ENCODE measurements around the gene NRM.
"Not testable (repeated sequence)": the region's sequence is repeated elsewhere in the genome, so short reads cannot be mapped to it uniquely, and the experiment has no call there.

The NRM gene

GRCh38 chr6:30725713-30726505, 35.1 kb upstream of the NRM start:
- 83 to 84% methylated on average over 3 of the region's 3 CpGs for WGBS, 2 experiments
- H3K4me1 ChIP-seq (ENCODE audit: control insufficient read depth, insufficient read depth, low read length) = peaks cover 12% of the 10 kb centered on the region
- H3K27me3 ChIP-seq (ENCODE audit: control insufficient read depth, insufficient read depth, low read length, poor library complexity, severe bottlenecking) = no peaks in the 10 kb centered on the region
- no peaks in the 10 kb centered on the region for H3K9me3 ChIP-seq (ENCODE audit: control insufficient read depth, low read length)
- peak overlapping the region; percentile 44 for H3K27ac ChIP-seq (ENCODE audit: insufficient read depth, low read depth, low read length, poor library complexity, severe bottlenecking)
- H3K36me3 ChIP-seq (ENCODE audit: control insufficient read depth, insufficient read depth, low read length) = peaks cover 38% of the 10 kb centered on the region
- no peak overlapping the region for H3K4me3 ChIP-seq (ENCODE audit: insufficient read depth, low read depth, low read length)

- Histone ChIP-seq H3K27ac (ENCODE audit: insufficient read depth, low read depth, low read length, poor library complexity, severe bottlenecking) (no peak overlapping the region), H3K9me3 (ENCODE audit: control insufficient read depth, low read length) (no peaks in the 10 kb centered on the region), H3K27me3 (ENCODE audit: control insufficient read depth, insufficient read depth, low read length, poor library complexity, severe bottlenecking) (no peaks in the 10 kb centered on the region), H3K4me3 (ENCODE audit: insufficient read depth, low read depth, low read length) (no peak overlapping the region), H3K36me3 (ENCODE audit: control insufficient read depth, insufficient read depth, low read length) (peaks cover 35% of the 10 kb centered on the region), H3K4me1 (ENCODE audit: control insufficient read depth, insufficient read depth, low read length) (peaks cover 12% of the 10 kb centered on the region)
- 86 to 89% methylated on average over 6 of the region's 6 CpGs for WGBS, 2 experiments
Observed at GRCh38 chr6:30724906-30725667, 34.3 kb upstream of the NRM start.

DNA sequence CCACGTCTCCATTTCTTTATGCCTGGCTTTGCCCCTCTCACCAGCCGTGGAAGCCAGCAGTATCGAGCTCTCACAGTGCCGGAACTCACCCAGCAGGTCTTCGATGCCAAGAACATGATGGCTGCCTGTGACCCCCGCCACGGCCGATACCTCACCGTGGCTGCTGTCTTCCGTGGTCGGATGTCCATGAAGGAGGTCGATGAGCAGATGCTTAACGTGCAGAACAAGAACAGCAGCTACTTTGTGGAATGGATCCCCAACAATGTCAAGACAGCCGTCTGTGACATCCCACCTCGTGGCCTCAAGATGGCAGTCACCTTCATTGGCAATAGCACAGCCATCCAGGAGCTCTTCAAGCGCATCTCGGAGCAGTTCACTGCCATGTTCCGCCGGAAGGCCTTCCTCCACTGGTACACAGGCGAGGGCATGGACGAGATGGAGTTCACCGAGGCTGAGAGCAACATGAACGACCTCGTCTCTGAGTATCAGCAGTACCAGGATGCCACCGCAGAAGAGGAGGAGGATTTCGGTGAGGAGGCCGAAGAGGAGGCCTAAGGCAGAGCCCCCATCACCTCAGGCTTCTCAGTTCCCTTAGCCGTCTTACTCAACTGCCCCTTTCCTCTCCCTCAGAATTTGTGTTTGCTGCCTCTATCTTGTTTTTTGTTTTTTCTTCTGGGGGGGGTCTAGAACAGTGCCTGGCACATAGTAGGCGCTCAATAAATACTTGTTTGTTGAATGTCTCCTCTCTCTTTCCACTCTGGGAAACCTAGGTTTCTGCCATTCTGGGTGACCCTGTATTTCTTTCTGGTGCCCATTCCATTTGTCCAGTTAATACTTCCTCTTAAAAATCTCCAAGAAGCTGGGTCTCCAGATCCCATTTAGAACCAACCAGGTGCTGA, 33.3 kb upstream of the NRM start:
- Histone ChIP-seq H3K4me1 (ENCODE audit: control insufficient read depth, insufficient read depth, low read length) (peaks cover 14% of the 10 kb centered on the region), H3K36me3 (ENCODE audit: control insufficient read depth, insufficient read depth, low read length) (peaks cover 25% of the 10 kb centered on the region)
- not testable (repeated sequence) for H3K27ac ChIP-seq (ENCODE audit: insufficient read depth, low read depth, low read length, poor library complexity, severe bottlenecking); H3K27me3 ChIP-seq (ENCODE audit: control insufficient read depth, insufficient read depth, low read length, poor library complexity, severe bottlenecking); H3K9me3 ChIP-seq (ENCODE audit: control insufficient read depth, low read length); H3K4me3 ChIP-seq (ENCODE audit: insufficient read depth, low read depth, low read length)
- WGBS, 2 experiments = 95% methylated on average over 29 of the region's 29 CpGs

DNA sequence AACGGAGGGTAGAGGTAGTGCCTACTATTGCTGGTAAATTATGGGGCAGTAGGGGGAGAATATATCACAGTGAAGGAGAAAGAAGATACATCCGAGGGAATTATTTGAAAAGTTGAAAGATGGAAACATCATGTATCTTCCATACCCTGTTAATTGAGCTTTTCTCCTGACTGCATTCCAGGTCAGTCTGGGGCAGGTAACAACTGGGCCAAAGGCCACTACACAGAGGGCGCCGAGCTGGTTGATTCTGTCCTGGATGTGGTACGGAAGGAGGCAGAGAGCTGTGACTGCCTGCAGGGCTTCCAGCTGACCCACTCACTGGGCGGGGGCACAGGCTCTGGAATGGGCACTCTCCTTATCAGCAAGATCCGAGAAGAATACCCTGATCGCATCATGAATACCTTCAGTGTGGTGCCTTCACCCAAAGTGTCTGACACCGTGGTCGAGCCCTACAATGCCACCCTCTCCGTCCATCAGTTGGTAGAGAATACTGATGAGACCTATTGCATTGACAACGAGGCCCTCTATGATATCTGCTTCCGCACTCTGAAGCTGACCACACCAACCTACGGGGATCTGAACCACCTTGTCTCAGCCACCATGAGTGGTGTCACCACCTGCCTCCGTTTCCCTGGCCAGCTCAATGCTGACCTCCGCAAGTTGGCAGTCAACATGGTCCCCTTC, 32.5 kb upstream of the NRM start:
- H3K36me3 ChIP-seq (ENCODE audit: control insufficient read depth, insufficient read depth, low read length) = peaks cover 25% of the 10 kb centered on the region

GRCh38 chr6:30722280-30723112, 31.7 kb upstream of the NRM start:
- Histone ChIP-seq H3K36me3 (ENCODE audit: control insufficient read depth, insufficient read depth, low read length) (peaks cover 25% of the 10 kb centered on the region), H3K4me1 (ENCODE audit: control insufficient read depth, insufficient read depth, low read length) (peaks cover 20% of the 10 kb centered on the region), H3K27ac (ENCODE audit: insufficient read depth, low read depth, low read length, poor library complexity, severe bottlenecking) (peak overlapping the region; percentile 22), H3K27me3 (ENCODE audit: control insufficient read depth, insufficient read depth, low read length, poor library complexity, severe bottlenecking) (no peaks in the 10 kb centered on the region), H3K9me3 (ENCODE audit: control insufficient read depth, low read length) (no peaks in the 10 kb centered on the region), H3K4me3 (ENCODE audit: insufficient read depth, low read depth, low read length) (peak overlapping the region; percentile 100)
- WGBS, 2 experiments = 23 to 26% methylated on average over 27 of the region's 27 CpGs

More for the DNA sequence above, 32.5 kb upstream of the NRM start:
- Histone ChIP-seq H3K27ac (ENCODE audit: insufficient read depth, low read depth, low read length, poor library complexity, severe bottlenecking) (peak overlapping the region; percentile 22), H3K4me1 (ENCODE audit: control insufficient read depth, insufficient read depth, low read length) (peaks cover 19% of the 10 kb centered on the region), H3K4me3 (ENCODE audit: insufficient read depth, low read depth, low read length) (peak overlapping the region; percentile 100)
- not testable (repeated sequence) for H3K9me3 ChIP-seq (ENCODE audit: control insufficient read depth, low read length); H3K27me3 ChIP-seq (ENCODE audit: control insufficient read depth, insufficient read depth, low read length, poor library complexity, severe bottlenecking)
- WGBS, 2 experiments = 91 to 94% methylated on average over 16 of the region's 16 CpGs

- H3K4me3 ChIP-seq (ENCODE audit: insufficient read depth, low read depth, low read length) = peak overlapping the region; percentile 100
- peaks cover 25% of the 10 kb centered on the region for H3K36me3 ChIP-seq (ENCODE audit: control insufficient read depth, insufficient read depth, low read length)
- 5 to 6% methylated on average over 10 of the region's 10 CpGs for WGBS, 2 experiments
- H3K27me3 ChIP-seq (ENCODE audit: control insufficient read depth, insufficient read depth, low read length, poor library complexity, severe bottlenecking); H3K9me3 ChIP-seq (ENCODE audit: control insufficient read depth, low read length); H3K27ac ChIP-seq (ENCODE audit: insufficient read depth, low read depth, low read length, poor library complexity, severe bottlenecking): not testable (repeated sequence)
- peaks cover 20% of the 10 kb centered on the region for H3K4me1 ChIP-seq (ENCODE audit: control insufficient read depth, insufficient read depth, low read length)
Observed at GRCh38 chr6:30722025-30722279, 31.2 kb upstream of the NRM start.

DNA sequence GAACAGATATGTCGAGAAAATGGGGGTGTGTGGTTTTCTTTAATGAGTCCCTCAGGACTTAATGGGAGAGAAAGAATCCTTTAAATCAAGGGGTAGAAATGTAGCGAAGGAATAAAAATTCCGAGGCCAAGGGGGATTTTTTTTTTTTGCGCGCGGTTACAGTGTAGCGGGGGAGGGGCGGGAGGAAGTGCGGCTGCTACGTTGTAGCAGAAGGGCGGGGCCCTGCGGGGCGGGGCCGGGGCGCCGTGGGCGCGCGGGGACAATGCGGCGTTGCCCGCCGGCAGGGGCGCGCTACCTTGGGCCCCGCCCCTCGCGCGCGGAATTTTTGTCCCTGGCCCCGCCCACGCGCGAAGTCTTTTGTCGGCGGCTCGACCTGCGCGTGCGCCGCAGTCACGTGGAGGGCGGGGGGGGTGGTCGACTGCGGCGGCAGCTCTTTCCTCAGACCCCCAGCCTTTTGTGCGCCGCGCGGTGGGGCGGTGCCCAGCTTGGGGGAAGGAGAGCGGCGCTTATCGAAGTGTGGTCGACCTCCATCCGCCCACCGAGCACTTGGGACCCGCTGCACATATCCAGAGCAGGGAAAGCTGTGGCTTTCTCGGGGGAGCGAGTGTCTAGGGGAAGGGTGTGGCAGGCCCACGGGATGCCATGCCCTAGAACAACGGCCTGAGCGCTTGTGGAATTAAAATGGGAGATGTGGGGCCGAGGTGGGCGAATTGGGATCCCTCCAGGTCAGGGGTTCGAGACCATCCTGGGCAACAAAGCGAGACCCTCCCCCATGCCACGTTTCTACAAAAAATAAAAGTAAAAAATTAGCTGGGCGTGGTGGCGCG, 30.6 kb upstream of the NRM start:
- peaks cover 25% of the 10 kb centered on the region for H3K36me3 ChIP-seq (ENCODE audit: control insufficient read depth, insufficient read depth, low read length)
- H3K27ac ChIP-seq (ENCODE audit: insufficient read depth, low read depth, low read length, poor library complexity, severe bottlenecking) = peak overlapping the region; percentile 98
- peaks cover 23% of the 10 kb centered on the region for H3K4me1 ChIP-seq (ENCODE audit: control insufficient read depth, insufficient read depth, low read length)
- no peaks in the 10 kb centered on the region for H3K9me3 ChIP-seq (ENCODE audit: control insufficient read depth, low read length)
- no peaks in the 10 kb centered on the region for H3K27me3 ChIP-seq (ENCODE audit: control insufficient read depth, insufficient read depth, low read length, poor library complexity, severe bottlenecking)
- WGBS, 2 experiments = 0 to 1% methylated on average over 71 of the region's 71 CpGs
- peak overlapping the region; percentile 100 for H3K4me3 ChIP-seq (ENCODE audit: insufficient read depth, low read depth, low read length)

- H3K4me1 ChIP-seq (ENCODE audit: control insufficient read depth, insufficient read depth, low read length) = peaks cover 25% of the 10 kb centered on the region
- peaks cover 25% of the 10 kb centered on the region for H3K36me3 ChIP-seq (ENCODE audit: control insufficient read depth, insufficient read depth, low read length)
- H3K27me3 ChIP-seq (ENCODE audit: control insufficient read depth, insufficient read depth, low read length, poor library complexity, severe bottlenecking) = no peaks in the 10 kb centered on the region
- H3K9me3 ChIP-seq (ENCODE audit: control insufficient read depth, low read length) = no peaks in the 10 kb centered on the region
- peak overlapping the region; percentile 98 for H3K27ac ChIP-seq (ENCODE audit: insufficient read depth, low read depth, low read length, poor library complexity, severe bottlenecking)
- WGBS, 2 experiments = 0 to 1% methylated on average over 29 of the region's 29 CpGs
- peak overlapping the region; percentile 100 for H3K4me3 ChIP-seq (ENCODE audit: insufficient read depth, low read depth, low read length)
Observed at GRCh38 chr6:30720738-30721197, 30.0 kb upstream of the NRM start.

Data from ectodermal cell (in vitro differentiated cells).